GM19438 (cell line): ENCODE data around the gene B4GALT2.
A peak's percentile ranks its signal among the peaks of the same experiment; 100 is the strongest.

Source experiments
- ATAC-seq: cut with Tn5 transposase; IDR thresholded peaks from one replicate; pipeline ENCODE4 v1.9.1; 2021; ENCODE audit warnings: low read depth; ENCODE audit not compliant: unreplicated experiment

Gene B4GALT2

GRCh38 chr1:43969416-43969745 is 9.6 kb upstream of the B4GALT2 start:
- no peak for ATAC-seq

GRCh38 chr1:43969746-43970466 is 9.1 kb upstream of the B4GALT2 start, which contains the start of gene DPH2:
Gene DPH2 (plus strand): TSS chr1:43970010. CDS start chr1:43970176, 166 bp downstream.
- ATAC-seq: peak; percentile 77

DNA sequence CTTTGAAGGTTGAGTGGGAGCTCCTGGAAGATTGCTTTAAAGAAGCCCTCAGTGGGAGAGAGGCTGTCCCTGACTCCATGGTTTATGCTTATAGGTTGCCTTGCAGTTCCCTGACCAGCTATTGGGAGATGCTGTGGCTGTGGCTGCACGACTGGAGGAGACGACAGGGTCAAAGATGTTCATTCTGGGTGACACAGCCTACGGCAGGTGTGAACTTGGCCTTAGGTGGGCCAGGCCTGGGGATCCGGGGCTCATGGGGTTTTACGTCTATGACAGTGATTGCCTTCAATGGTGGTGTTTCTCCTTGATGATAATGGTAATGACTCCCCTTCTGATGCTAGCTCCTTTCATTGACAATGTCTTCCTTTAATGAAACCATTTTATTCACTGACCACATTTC is 8.5 kb upstream of the B4GALT2 start:
- ATAC-seq: no peak

- ATAC-seq: no peak
These were observed 8.1 kb upstream of the B4GALT2 start for GRCh38 chr1:43970911-43971310.

- ATAC-seq: no peak
These were observed 7.6 kb upstream of the B4GALT2 start for GRCh38 chr1:43971336-43971980.

GRCh38 chr1:43973981-43974442 is 5.0 kb upstream of the B4GALT2 start:
- ATAC-seq: no peak

DNA sequence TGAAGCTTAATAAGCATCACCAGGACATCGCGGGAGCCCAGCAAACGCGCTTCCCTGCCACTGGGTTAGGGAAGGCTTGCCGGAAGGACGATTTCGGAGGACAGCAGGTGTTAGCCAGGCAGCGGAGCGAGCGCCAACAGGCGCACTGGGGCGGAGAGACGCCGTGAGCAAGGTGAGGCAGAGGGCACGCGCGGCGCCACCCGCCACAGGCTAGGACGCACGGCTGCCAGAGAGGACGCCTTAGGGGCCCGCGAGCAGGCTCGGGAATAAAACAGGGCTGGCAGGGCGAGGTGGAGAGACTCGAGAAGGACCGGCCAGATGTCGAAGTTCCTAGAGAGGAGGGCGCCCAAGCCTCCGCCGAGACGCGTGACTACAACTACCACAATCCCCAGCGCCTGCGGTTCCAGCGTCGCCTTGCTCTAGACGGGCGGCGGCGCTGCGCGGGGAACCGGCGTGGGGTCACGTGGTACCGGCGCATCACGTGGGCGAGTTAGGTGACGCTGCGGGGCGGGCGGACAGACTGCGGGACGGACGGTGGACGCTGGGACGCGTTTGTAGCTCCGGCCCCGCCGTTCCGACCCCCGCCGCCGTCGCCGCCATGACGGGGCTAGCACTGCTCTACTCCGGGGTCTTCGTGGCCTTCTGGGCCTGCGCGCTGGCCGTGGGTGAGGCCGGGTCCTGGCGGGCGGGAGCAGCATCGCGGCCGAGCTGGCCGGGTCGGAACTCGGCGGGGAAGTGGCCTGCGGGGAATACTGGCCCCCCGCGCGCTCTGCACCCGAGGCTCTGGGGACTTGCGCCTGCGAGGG is 4.4 kb upstream of the B4GALT2 start, which contains the start of gene ATP6V0B:
Gene ATP6V0B (plus strand): TSS at position 518 of the 806 bp plus-strand sequence. CDS start 81 bp downstream, at position 599.
- ATAC-seq: peak; percentile 60

GRCh38 chr1:43975249-43975961 is 3.6 kb upstream of the B4GALT2 start:
- no peak for ATAC-seq

DNA sequence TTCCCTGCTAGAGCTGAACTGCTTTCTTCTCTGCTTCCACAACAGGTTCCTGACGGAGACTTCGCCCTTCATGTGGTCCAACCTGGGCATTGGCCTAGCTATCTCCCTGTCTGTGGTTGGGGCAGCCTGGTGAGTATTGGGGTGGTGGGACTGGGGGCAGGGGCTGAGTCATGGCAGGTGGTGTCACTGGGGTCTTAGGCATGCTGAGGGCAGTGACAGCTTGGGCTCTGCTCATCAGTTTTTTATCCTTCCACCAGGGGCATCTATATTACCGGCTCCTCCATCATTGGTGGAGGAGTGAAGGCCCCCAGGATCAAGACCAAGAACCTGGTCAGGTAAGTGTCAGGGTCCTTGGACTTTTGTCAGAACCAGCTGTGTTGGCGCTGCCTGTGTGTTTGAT is 3.0 kb upstream of the B4GALT2 start:
- ATAC-seq: no peak

DNA sequence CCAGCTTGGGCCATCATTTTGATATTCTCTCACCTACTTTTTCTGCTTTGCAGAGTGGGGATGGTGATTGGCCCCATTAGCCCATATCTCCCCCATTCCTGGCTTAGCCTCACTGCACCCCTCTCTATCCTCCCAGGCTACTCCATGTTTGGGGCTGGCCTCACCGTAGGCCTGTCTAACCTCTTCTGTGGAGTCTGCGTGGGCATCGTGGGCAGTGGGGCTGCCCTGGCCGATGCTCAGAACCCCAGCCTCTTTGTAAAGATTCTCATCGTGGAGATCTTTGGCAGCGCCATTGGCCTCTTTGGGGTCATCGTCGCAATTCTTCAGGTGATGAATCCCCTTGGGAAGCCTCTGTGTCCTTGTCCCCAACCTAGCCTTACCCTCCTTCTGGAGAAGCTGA is 2.1 kb upstream of the B4GALT2 start:
- ATAC-seq: no peak

DNA sequence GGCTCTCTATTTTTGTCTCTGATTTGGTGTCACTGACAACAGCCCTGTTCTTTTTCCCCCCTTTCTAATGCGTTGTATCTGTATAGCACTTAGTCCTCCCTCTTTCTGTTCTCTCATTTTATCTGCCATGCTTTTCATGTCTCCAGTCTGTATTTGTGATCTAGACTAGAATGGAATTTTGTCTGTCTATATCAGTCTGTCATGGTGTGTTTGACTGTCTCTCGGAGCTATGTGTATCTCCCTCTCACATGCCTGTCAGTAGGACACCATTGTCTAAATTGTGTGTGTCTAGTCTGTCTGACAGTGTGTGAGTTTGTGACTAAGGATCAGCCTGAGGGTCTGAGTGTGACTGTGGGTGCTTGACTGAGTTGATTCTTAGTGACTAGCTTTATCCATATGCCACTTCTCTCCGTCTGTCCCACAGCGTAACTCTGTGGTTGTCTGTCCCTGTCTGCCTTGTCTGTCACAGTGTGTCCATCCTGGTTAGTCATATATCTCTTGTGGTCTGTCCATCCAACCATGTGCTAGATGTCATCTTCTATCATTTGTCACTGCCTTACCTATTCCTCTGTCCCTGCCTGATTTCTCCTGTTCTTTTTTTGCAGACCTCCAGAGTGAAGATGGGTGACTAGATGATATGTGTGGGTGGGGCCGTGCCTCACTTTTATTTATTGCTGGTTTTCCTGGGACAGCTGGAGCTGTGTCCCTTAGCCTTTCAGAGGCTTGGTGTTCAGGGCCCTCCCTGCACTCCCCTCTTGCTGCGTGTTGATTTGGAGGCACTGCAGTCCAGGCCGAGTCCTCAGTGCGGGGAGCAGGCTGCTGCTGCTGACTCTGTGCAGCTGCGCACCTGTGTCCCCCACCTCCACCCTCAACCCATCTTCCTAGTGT is 1.4 kb upstream of the B4GALT2 start:
- no peak for ATAC-seq

- no peak for ATAC-seq
These were observed 803 bp upstream of the B4GALT2 start for GRCh38 chr1:43978264-43978550.

DNA sequence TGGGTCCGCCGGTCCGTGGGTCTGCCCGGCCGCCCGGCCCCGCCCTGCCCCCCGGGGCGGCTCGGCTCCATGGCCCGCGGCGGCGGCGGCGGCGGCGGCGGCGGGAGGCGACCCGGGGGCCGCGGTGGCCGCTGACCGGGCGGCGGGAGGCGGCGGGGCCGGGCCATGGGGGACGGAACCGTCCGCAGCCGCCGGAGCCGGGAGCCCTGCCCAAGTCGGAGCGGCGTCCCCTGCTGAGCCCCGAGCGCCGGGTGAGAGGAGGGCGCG is 184 bp downstream of the B4GALT2 start:
- no peak for ATAC-seq

DNA sequence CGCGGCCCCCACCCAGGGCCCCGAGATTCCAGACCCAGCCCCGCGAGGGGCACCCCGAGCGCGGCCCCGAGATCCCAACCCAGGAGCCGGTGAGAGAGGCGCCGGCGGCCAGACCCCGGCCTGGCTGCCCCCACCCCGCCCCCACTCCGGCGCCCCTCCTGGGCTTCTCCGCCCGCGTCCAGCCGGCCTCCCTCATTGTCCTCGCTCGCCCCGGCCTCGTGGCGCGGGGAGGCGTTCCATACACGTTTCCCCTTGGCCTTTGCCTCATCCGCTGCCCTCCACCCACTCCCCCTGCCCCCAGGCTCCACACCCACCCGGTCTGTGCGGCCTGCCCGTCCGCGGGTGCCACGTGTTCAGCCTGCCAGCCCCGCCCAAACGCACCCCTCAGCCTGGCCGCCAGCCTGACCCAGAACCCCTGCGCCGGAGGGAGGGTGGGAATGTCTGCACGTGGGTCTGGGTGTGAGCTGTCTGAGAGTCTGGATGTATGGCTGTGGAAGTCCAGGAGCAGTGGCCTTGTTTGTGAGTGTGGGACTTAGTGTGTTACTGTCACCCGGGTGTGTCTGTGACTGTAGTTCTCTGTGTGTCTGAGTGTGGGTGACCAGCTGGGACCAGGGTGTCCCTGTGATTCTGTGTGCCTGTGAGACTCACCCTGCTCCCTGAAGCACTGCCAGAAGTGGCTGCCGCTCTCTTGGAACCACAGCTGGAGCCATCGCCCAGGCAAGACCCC is 681 bp downstream of the B4GALT2 start:
- ATAC-seq: no peak

- no peak for ATAC-seq
These were observed 1.5 kb downstream of the B4GALT2 start for GRCh38 chr1:43980255-43981134.

DNA sequence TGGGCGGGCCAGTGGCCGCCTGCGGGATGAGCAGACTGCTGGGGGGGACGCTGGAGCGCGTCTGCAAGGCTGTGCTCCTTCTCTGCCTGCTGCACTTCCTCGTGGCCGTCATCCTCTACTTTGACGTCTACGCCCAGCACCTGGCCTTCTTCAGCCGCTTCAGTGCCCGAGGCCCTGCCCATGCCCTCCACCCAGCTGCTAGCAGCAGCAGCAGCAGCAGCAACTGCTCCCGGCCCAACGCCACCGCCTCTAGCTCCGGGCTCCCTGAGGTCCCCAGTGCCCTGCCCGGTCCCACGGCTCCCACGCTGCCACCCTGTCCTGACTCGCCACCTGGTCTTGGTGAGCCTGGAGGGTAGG is 2.1 kb downstream of the B4GALT2 start:
- ATAC-seq: no peak

DNA sequence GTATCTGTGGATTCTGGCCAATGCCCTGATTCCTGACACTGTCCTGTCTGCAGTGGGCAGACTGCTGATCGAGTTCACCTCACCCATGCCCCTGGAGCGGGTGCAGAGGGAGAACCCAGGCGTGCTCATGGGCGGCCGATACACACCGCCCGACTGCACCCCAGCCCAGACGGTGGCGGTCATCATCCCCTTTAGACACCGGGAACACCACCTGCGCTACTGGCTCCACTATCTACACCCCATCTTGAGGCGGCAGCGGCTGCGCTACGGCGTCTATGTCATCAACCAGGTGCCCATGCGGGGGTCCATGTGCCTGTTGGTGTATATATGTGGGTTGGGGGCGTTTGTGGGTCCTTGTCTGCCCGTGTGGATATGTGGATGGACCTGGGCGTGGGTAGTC is 2.6 kb downstream of the B4GALT2 start:
- ATAC-seq: no peak

- no peak for ATAC-seq
These were observed 3.2 kb downstream of the B4GALT2 start for GRCh38 chr1:43982241-43982640.

GRCh38 chr1:43982808-43983207 is 3.8 kb downstream of the B4GALT2 start:
- no peak for ATAC-seq
